ENCODE measurements around the gene EHMT1. TPM values are rescaled to one million over a fixed set of nuclear protein-coding genes. Genes with fewer than 3 reads are reported as not detected.

Gene EHMT1
- total RNA-seq, 1 donor from 2014 or later, result 159 TPM

DNA sequence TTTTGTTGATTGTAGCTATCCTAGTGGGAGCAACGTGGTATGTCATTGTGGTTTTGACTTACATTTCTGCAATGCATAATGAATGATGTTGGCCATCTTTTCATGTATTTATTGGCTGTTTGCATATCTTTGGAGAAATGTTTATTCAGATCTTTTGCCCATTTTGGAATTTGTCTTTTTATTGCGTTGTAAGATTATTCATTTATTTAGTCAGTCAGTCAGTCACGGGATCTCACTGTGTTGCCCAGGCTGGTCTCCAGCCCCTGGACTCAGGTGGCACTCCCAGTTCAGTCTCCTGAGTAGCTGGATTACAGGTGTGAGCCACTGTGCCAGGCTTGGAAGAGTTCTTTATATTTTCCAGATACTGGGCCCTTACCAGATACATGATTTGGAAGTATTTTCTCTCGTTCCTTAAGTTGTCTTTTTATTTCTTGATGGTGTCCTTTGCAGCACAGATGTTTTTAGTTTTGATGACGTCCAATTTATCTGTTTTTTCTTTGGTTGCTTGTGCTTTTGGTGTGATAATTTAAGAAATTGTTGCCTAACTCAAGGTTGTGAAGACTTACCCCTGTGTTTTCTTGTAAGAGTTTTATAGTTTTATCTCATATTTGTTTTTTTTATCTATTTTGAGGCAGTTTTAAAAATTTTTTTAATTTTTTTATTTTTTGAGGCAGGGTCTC, 67.1 kb downstream of the EHMT1 start:
- peaks cover 14% of the 10 kb centered on the region for H3K36me3 Mint-ChIP-seq (ENCODE audit: insufficient read depth)
- peaks cover 7% of the 10 kb centered on the region for H3K9me3 Mint-ChIP-seq (ENCODE audit: low read depth)
- no peak overlapping the region for H3K4me3 Mint-ChIP-seq (ENCODE audit: low read depth)
- H3K27ac Mint-ChIP-seq, result no peak overlapping the region
- no peak for DNase-seq (ENCODE audit: low spot score, unreplicated experiment)
- TF ChIP-seq, protein P1, sequence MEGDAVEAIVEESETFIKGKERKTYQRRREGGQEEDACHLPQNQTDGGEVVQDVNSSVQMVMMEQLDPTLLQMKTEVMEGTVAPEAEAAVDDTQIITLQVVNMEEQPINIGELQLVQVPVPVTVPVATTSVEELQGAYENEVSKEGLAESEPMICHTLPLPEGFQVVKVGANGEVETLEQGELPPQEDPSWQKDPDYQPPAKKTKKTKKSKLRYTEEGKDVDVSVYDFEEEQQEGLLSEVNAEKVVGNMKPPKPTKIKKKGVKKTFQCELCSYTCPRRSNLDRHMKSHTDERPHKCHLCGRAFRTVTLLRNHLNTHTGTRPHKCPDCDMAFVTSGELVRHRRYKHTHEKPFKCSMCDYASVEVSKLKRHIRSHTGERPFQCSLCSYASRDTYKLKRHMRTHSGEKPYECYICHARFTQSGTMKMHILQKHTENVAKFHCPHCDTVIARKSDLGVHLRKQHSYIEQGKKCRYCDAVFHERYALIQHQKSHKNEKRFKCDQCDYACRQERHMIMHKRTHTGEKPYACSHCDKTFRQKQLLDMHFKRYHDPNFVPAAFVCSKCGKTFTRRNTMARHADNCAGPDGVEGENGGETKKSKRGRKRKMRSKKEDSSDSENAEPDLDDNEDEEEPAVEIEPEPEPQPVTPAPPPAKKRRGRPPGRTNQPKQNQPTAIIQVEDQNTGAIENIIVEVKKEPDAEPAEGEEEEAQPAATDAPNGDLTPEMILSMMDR (IDR thresholded peaks at IDR 0.05; ENCODE audit: unreplicated experiment), result no peak
- no peaks in the 10 kb centered on the region for H3K27me3 Mint-ChIP-seq
- H3K4me1 Mint-ChIP-seq (ENCODE audit: low read depth), result peaks cover 20% of the 10 kb centered on the region

GRCh38 chr9:137688261-137688660, 69.5 kb downstream of the EHMT1 start:
- Mint-ChIP-seq H3K36me3 (ENCODE audit: insufficient read depth) (peaks cover 14% of the 10 kb centered on the region), H3K27ac (peak overlapping the region; percentile 68), H3K9me3 (ENCODE audit: low read depth) (peaks cover 7% of the 10 kb centered on the region), H3K27me3 (no peaks in the 10 kb centered on the region), H3K4me3 (ENCODE audit: low read depth) (no peak overlapping the region), H3K4me1 (ENCODE audit: low read depth) (peaks cover 14% of the 10 kb centered on the region)
- TF ChIP-seq, protein P1 (IDR thresholded peaks at IDR 0.05; ENCODE audit: unreplicated experiment), result no peak
- no peak for DNase-seq (ENCODE audit: low spot score, unreplicated experiment)

DNA sequence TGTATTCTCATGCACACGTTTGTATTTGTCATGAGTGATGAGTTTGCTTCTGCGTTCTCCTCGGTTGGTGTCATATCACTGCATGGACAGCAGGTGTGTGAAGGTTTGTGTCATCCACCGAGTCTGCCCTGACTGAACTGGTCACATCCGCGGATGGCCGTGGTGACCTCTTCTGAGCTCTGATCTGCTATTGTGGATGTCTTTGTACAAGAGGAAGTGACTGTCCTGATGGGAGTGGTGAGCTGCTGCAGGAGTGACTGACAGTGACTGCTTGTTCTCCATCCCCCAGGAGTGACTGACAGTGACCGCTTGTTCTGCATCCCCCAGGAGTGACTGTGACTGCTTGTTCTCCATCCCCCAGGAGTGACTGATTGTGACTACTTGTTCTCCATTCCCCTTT, 69.9 kb downstream of the EHMT1 start:
- Mint-ChIP-seq H3K9me3 (ENCODE audit: low read depth) (peaks cover 7% of the 10 kb centered on the region), H3K36me3 (ENCODE audit: insufficient read depth) (peaks cover 14% of the 10 kb centered on the region), H3K4me3 (ENCODE audit: low read depth) (no peak overlapping the region), H3K27me3 (no peaks in the 10 kb centered on the region), H3K4me1 (ENCODE audit: low read depth) (peaks cover 14% of the 10 kb centered on the region), H3K27ac (no peak overlapping the region)
- TF ChIP-seq, protein P1 (IDR thresholded peaks at IDR 0.05; ENCODE audit: unreplicated experiment), result no peak
- DNase-seq (ENCODE audit: low spot score, unreplicated experiment), result no peak

- peaks cover 13% of the 10 kb centered on the region for H3K36me3 Mint-ChIP-seq (ENCODE audit: insufficient read depth)
- DNase-seq (ENCODE audit: low spot score, unreplicated experiment), result no peak
- H3K4me3 Mint-ChIP-seq (ENCODE audit: low read depth), result no peak overlapping the region
- H3K27me3 Mint-ChIP-seq, result no peaks in the 10 kb centered on the region
- peak overlapping the region; percentile 82 for H3K27ac Mint-ChIP-seq
- peaks cover 14% of the 10 kb centered on the region for H3K4me1 Mint-ChIP-seq (ENCODE audit: low read depth)
- TF ChIP-seq, protein P1 (IDR thresholded peaks at IDR 0.05; ENCODE audit: unreplicated experiment), result no peak
- H3K9me3 Mint-ChIP-seq (ENCODE audit: low read depth), result peaks cover 7% of the 10 kb centered on the region
Measured at GRCh38 chr9:137689745-137690529, 71.1 kb downstream of the EHMT1 start.

DNA sequence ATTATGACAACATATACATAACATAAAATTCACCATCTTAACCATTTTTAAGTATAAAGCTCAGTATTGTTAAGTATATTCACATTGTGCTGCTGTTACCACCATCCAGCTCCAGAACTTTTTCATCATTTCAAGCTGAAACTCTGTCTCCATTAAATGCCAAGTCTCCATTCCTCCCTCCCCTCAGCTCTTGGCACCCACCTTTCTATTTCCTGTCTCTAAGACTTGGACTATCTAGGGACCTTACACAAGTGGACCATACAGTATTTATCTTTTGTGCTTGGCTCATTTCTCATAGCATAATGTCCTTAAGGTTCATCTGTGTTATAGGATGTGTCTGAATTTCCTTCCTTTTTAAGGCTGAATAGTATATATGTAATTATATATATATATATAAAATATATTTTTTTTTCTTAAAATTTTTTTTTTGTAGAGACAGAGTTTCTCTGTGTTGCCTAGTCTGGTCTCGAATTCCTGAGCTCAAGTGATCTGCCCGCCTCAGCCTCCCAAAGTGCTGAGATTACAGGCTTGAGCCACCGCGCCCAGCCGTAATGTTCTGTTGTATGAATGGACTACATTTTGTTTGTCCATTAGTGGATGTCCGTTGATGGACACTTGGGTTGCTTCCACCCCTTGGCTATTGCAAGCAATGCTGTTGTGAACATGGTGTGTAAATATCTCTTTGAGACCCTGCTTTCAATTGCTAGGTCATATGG, 72.3 kb downstream of the EHMT1 start:
- TF ChIP-seq, protein P1 (IDR thresholded peaks at IDR 0.05; ENCODE audit: unreplicated experiment), result no peak
- Mint-ChIP-seq H3K4me1 (ENCODE audit: low read depth) (peaks cover 20% of the 10 kb centered on the region), H3K27me3 (no peaks in the 10 kb centered on the region), H3K36me3 (ENCODE audit: insufficient read depth) (peaks cover 4% of the 10 kb centered on the region), H3K4me3 (ENCODE audit: low read depth) (no peak overlapping the region), H3K27ac (no peak overlapping the region), H3K9me3 (ENCODE audit: low read depth) (no peaks in the 10 kb centered on the region)
- DNase-seq (ENCODE audit: low spot score, unreplicated experiment), result no peak
